ENCODE results near the gene WBP4.

The WBP4 gene

DNA sequence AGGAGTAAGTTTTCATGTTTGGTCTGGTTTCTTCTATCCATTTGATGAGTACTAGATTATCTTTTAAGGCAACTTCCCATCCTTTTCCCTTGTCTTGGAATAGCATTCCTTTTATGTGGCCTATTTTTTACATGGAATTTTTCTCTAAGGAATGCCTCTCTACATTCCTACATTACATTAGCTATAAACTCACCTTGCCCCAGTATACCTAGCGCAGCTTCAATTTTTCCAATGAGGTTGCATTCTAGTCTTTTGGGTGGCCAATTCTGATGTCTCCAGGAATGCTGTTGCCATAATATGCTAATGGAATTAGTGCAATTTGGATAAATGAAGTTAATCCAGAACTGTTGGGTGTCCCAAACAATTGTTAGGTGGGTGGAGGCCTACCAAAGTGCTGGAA is 37.5 kb downstream of the WBP4 start:
- Histone ChIP-seq H4K20me1 (ENCODE audit: insufficient read depth) (no peaks in the 10 kb centered on the region), H3K4me3 (IDR thresholded peaks at IDR 0.05; ENCODE audit: insufficient read depth, low read depth, low read length) (no peak overlapping the region), H3K4me2 (no peak overlapping the region), H3K9ac (no peak overlapping the region), H3K27ac (no peak overlapping the region), H2AFZ (ENCODE audit: low read depth) (no peak overlapping the region), H3K36me3 (ENCODE audit: insufficient read depth) (no peaks in the 10 kb centered on the region), H3K79me2 (ENCODE audit: insufficient read depth, low read depth) (no peaks in the 10 kb centered on the region), H3K27me3 (ENCODE audit: insufficient read depth, low read depth) (no peaks in the 10 kb centered on the region), H3K4me1 (ENCODE audit: low read depth, poor library complexity, severe bottlenecking) (no peaks in the 10 kb centered on the region)
- TF ChIP-seq CTCF (conservative IDR thresholded peaks at IDR 0.05; ENCODE audit: low read depth, low read length): no peak

DNA sequence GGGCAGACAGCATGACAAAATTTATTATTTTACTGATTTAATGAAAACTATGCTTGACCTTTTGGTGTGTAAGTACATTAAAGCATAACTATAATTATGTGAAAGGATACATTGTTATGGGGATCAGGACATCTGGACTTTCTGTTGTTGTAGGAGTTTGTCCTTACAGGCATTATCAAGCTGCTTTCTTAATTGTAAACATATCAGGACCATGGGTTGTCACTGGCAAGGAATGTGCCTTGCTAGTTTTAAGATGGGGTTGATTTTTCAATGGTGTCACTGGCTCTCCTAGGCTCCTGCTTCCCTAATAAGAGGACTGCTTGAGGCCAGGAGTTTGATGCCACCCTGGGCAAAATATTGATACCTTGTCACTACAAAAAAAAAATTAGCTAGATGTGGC is 38.7 kb downstream of the WBP4 start:
- Histone ChIP-seq H3K27me3 (ENCODE audit: insufficient read depth, low read depth) (no peaks in the 10 kb centered on the region), H2AFZ (ENCODE audit: low read depth) (no peak overlapping the region), H3K4me2 (no peak overlapping the region), H3K36me3 (ENCODE audit: insufficient read depth) (no peaks in the 10 kb centered on the region), H3K9ac (no peak overlapping the region), H3K4me1 (ENCODE audit: low read depth, poor library complexity, severe bottlenecking) (no peaks in the 10 kb centered on the region), H3K27ac (no peak overlapping the region), H3K4me3 (IDR thresholded peaks at IDR 0.05; ENCODE audit: insufficient read depth, low read depth, low read length) (no peak overlapping the region), H4K20me1 (ENCODE audit: insufficient read depth) (no peaks in the 10 kb centered on the region), H3K79me2 (ENCODE audit: insufficient read depth, low read depth) (no peaks in the 10 kb centered on the region)
- TF ChIP-seq CTCF (conservative IDR thresholded peaks at IDR 0.05; ENCODE audit: low read depth, low read length): no peak

GRCh38 chr13:41107104-41107571 is 45.8 kb downstream of the WBP4 start:
- Histone ChIP-seq H3K36me3 (ENCODE audit: insufficient read depth) (no peaks in the 10 kb centered on the region), H4K20me1 (ENCODE audit: insufficient read depth) (no peaks in the 10 kb centered on the region), H3K4me3 (IDR thresholded peaks at IDR 0.05; ENCODE audit: insufficient read depth, low read depth, low read length) (no peak overlapping the region), H3K4me2 (no peak overlapping the region), H3K4me1 (ENCODE audit: low read depth, poor library complexity, severe bottlenecking) (no peaks in the 10 kb centered on the region), H3K27me3 (ENCODE audit: insufficient read depth, low read depth) (no peaks in the 10 kb centered on the region), H3K9ac (no peak overlapping the region), H2AFZ (ENCODE audit: low read depth) (no peak overlapping the region), H3K27ac (no peak overlapping the region), H3K79me2 (ENCODE audit: insufficient read depth, low read depth) (no peaks in the 10 kb centered on the region)
- no peak for TF ChIP-seq CTCF (conservative IDR thresholded peaks at IDR 0.05; ENCODE audit: low read depth, low read length)

GRCh38 chr13:41107584-41108014 is 46.3 kb downstream of the WBP4 start:
- Histone ChIP-seq H3K9ac (no peak overlapping the region), H3K4me1 (ENCODE audit: low read depth, poor library complexity, severe bottlenecking) (no peaks in the 10 kb centered on the region), H3K79me2 (ENCODE audit: insufficient read depth, low read depth) (no peaks in the 10 kb centered on the region), H3K4me2 (no peak overlapping the region), H3K4me3 (IDR thresholded peaks at IDR 0.05; ENCODE audit: insufficient read depth, low read depth, low read length) (no peak overlapping the region), H3K36me3 (ENCODE audit: insufficient read depth) (no peaks in the 10 kb centered on the region), H3K27me3 (ENCODE audit: insufficient read depth, low read depth) (no peaks in the 10 kb centered on the region), H2AFZ (ENCODE audit: low read depth) (no peak overlapping the region), H3K27ac (no peak overlapping the region), H4K20me1 (ENCODE audit: insufficient read depth) (no peaks in the 10 kb centered on the region)
- TF ChIP-seq CTCF (conservative IDR thresholded peaks at IDR 0.05; ENCODE audit: low read depth, low read length): no peak
